DMS53 treated with DMSO at 0.1 percent for 48 hours (cell line): Measurements from ENCODE around the gene SRGAP3.

Experiments used
- DNase-seq: peaks from one replicate; lab custom pipeline; 2025; ENCODE audit not compliant: unreplicated experiment; lab: John Stamatoyannopoulos, UW

The SRGAP3 gene

GRCh38 chr3:9026320-9027045 lies 223.0 kb downstream of the SRGAP3 start:
- DNase-seq: no peak

- no peak for DNase-seq
Observed at GRCh38 chr3:9024341-9024740, 225.1 kb downstream of the SRGAP3 start.

DNA sequence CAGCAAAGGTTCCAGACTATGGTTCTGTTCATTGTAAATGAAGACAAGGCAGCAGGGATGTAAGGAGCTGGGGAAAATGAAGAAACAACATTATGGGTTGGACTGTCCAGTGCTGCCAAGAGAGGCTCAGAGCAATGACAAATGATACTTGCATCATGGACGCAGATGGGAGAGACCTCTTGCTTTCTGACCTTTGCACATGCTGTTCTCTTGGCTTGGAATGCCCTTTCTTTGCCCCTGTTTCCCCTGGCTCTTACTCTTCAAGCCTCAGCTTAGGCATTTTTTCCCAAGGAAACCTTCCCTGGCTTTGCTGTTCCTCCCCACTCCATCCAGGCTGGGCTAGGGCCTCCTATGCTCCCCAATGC lies 226.2 kb downstream of the SRGAP3 start:
- no peak for DNase-seq

GRCh38 chr3:9022305-9023225 lies 226.9 kb downstream of the SRGAP3 start:
- DNase-seq: no peak

- DNase-seq: no peak
Observed at GRCh38 chr3:9021271-9022009, 228.0 kb downstream of the SRGAP3 start.

- no peak for DNase-seq
Observed at GRCh38 chr3:9020426-9020825, 229.0 kb downstream of the SRGAP3 start.

DNA sequence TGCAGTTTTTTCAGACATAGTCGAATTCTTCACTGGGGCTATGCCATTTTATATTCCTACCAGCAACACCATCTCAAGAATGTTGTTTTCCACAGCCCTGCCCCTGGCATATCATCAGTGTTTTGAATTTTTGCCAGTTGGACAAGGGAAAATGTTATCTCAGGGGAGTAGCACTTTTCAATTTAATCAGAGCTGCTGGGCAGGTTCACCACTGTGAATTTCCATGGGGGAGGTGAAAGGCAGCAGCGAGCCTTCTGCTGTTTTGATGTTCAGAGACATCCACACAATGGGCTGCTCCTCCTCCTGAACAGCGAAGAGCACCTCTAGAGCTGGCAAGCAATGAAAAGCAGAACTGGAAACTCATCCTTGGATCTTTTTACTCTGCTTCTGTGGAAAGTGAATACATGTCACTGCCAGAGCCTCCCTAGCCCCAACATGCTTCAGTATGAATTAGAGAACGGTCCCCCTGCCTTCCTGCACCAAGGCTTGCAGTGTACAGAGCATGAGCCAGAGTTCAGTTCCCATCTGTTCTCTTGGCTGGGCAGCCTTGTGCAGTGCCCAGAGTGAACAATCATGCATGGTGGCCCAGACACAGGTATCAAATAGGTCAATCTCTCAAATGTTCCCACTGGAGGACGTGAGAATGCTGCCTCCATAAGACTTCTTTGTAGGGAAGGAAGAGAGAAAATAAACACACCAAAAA lies 230.0 kb downstream of the SRGAP3 start:
- no peak for DNase-seq

GRCh38 chr3:9015250-9015649 lies 234.2 kb downstream of the SRGAP3 start:
- no peak for DNase-seq

GRCh38 chr3:9013782-9014563 lies 235.5 kb downstream of the SRGAP3 start:
- DNase-seq: no peak

- no peak for DNase-seq
Observed at GRCh38 chr3:9012521-9012920, 236.9 kb downstream of the SRGAP3 start.

DNA sequence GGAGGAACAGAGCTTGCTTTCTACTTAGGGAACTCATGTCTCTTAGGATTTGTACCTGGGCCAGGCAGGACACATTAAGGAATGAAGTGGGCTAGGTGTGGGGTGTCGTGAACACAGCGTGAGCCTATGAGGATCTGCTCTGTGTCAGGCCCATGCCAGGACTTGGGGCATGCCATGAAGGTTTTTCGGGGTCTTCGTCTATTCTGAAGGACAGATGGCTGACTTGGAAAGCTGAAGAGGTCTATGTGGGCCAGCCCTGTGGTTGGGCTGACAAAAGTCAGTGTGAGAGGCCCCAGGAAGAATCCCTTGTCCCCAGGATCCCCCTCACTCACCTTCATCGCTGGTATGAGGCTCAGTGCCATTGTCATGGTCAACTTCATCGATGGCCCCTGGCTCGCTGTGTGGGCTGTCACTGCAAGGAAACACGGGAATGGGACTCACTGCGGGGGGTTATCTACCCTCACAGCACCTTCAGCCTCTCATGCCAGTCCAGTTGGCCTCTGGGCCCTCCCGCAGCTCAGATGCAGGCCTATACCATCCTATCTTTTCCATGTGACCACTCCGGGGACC lies 239.4 kb downstream of the SRGAP3 start:
- DNase-seq: no peak

DNA sequence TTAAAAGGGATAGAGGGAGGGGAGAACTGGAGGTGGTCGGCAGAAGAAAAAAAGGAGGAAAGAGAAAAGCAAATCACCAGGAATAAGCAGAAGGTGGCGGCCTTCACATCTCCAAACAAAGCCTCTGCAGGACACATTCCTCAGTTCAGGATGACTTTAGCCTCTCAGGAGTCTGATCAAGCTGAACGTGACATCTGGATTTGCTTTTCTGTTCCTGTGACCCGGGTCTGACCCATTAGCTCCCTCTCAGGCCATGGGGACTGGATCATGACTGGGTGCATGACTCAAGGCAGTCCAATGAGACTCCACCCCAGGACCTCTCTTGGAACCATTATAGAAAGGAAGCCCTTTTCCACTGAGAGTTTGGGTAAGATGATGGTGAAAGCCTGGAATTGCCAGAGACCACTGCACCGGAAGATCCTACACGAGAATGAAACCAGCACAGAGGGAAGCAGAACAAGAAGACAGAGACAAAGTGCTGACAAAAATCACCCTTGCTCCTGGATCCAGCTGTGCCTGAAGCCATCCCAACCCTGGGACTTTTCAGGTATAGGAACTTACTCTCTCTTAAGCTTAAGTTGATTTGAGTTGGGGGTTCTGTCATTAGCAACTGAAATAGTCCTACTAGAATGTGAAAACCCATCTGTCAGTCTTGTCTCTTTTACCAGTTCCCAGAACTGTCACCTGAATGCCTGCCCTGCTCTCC lies 240.7 kb downstream of the SRGAP3 start:
- no peak for DNase-seq

- no peak for DNase-seq
Observed at GRCh38 chr3:9007928-9008327, 241.5 kb downstream of the SRGAP3 start.

GRCh38 chr3:9007213-9007612 lies 242.2 kb downstream of the SRGAP3 start:
- no peak for DNase-seq

- no peak for DNase-seq
Observed at GRCh38 chr3:9000041-9000440, 249.4 kb downstream of the SRGAP3 start.

DNA sequence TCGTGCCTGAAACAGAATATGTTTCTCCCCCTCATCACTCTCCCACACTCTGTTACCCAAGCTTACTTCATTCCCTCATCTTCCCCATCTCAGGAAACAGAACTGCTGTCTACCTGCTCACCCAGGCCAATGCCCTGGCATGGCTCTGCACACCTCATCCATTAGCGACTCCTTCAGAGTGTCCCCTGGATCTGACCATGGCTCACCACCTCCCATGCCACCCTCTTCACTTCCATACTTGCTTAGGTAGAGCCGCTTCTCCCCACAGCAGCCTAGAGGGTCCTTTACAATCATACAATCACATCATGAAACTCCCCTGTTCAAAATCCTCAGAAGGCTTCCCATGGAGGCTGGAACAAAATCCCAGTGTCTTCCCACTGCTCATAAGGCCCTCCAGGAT lies 252.3 kb downstream of the SRGAP3 start:
- no peak for DNase-seq

DNA sequence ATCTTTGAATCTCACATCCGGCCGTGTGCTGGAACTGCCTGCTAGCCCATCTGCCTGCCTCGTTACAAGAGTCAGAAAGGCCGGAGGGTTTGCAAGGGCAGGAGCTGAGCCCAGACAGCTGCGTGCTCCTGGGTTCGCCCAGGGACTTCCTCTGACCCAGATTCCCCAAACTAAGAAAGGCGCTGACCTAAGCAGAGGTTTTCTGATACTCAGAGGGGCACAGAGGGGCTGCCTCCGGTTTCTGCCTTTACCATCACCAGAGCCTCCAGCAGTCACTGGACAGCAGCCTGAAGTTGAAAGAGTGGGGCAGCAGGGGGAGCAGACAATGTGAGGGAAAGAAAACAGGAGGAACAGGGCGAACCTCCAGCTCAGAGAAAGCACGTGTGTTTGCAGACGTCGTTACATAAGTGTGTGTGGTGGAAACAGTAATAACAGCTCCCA lies 252.7 kb downstream of the SRGAP3 start:
- no peak for DNase-seq

- no peak for DNase-seq
Observed at GRCh38 chr3:8996216-8996615, 253.2 kb downstream of the SRGAP3 start.

GRCh38 chr3:8994226-8994625 lies 255.2 kb downstream of the SRGAP3 start:
- no peak for DNase-seq
